ENCODE data around the gene ELMO2. TPM values are rescaled to one million over a fixed set of nuclear protein-coding genes. Genes with fewer than 3 reads are reported as not detected.

ELMO2 gene
- total RNA-seq, 1 donor from 2014 or later: 50.2 TPM

DNA sequence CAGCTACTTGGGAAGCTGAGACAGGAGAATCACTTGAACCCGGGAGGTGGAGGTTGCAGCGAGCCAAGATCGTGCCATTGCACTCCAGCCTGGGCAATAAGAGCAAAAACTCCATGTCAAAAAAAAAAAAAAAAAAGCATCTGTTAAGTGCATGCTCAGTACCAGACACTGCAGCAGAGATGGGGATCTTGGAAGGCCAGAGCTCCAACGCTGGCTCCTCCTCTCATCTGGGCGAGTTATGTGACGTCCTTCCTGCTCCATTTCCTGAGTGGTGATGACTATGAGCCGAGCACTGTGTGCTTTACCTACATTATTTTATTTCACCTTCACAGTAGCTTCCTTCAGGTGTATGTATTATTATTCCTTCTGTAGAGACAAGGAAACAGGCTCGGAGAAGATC is 59.6 kb downstream of the ELMO2 start:
- Histone ChIP-seq H3K4me3 (ENCODE audit: low read depth, low read length) (no peak overlapping the region), H3K36me3 (ENCODE audit: control insufficient read depth, insufficient read depth, low read length) (no peaks in the 10 kb centered on the region), H3K27me3 (ENCODE audit: control insufficient read depth, insufficient read depth, low read length) (peaks cover 29% of the 10 kb centered on the region)
- TF ChIP-seq, protein P1, sequence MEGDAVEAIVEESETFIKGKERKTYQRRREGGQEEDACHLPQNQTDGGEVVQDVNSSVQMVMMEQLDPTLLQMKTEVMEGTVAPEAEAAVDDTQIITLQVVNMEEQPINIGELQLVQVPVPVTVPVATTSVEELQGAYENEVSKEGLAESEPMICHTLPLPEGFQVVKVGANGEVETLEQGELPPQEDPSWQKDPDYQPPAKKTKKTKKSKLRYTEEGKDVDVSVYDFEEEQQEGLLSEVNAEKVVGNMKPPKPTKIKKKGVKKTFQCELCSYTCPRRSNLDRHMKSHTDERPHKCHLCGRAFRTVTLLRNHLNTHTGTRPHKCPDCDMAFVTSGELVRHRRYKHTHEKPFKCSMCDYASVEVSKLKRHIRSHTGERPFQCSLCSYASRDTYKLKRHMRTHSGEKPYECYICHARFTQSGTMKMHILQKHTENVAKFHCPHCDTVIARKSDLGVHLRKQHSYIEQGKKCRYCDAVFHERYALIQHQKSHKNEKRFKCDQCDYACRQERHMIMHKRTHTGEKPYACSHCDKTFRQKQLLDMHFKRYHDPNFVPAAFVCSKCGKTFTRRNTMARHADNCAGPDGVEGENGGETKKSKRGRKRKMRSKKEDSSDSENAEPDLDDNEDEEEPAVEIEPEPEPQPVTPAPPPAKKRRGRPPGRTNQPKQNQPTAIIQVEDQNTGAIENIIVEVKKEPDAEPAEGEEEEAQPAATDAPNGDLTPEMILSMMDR (IDR thresholded peaks at IDR 0.05; ENCODE audit: insufficient read depth, low read length, poor library complexity, severe bottlenecking): no peak
- DNase-seq (ENCODE audit: low read depth): no peak

DNA sequence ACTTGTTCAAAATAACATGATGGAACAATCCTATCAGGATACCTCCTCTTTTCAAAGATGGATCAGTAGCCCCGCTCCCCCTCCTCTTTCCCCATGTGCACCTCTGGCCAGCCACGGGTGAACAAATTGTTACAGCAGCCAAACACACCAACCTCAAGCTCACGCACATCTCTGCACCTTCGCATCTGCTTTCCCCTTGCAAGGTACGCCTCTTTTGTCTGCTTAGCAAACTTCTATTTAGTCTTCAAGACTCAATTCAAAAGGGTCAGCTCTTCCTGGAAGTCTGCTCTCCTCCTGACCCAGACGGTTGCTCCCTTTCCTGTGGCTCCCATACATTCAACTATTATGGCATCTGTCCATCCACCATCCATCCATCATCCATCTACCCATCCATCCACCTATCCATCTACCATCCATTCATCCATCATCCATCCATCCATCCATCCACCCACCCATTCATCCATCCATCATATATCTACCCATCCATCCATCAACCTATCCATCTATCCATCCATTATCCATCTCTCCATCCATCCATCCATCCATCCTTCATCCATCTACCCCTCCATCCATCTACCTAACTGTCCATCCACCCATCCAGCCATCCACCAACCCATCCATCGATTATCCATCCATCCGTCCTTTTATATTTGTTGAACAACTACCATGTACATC is 61.8 kb downstream of the ELMO2 start:
- Histone ChIP-seq H3K27me3 (ENCODE audit: control insufficient read depth, insufficient read depth, low read length) (peaks cover 40% of the 10 kb centered on the region), H3K36me3 (ENCODE audit: control insufficient read depth, insufficient read depth, low read length) (no peaks in the 10 kb centered on the region), H3K4me3 (ENCODE audit: low read depth, low read length) (no peak overlapping the region)
- TF ChIP-seq, protein P1 (IDR thresholded peaks at IDR 0.05; ENCODE audit: insufficient read depth, low read length, poor library complexity, severe bottlenecking): no peak
- no peak for DNase-seq (ENCODE audit: low read depth)

DNA sequence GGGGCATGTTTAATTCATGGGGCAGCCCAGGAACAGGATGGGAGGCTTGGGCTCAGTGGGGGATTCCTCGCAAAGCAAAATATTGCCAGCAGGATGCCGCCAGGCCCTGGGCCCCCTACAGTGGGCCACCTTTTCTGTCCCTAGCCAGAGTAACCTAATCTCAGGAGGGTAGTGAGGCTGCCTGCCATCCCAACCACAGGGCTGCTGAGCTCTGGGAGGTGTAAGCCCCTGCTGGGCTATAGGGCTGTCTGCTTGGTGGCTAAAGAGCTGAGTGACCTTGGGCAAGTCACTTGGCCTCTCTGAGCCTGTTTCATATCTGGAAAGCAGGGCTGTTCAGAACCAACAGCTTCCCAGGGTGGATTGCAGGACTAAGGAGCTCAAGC is 62.4 kb downstream of the ELMO2 start:
- TF ChIP-seq, protein P1 (IDR thresholded peaks at IDR 0.05; ENCODE audit: insufficient read depth, low read length, poor library complexity, severe bottlenecking): no peak
- DNase-seq (ENCODE audit: low read depth): no peak
- no peak overlapping the region for H3K4me3 ChIP-seq (ENCODE audit: low read depth, low read length)
- H3K27me3 ChIP-seq (ENCODE audit: control insufficient read depth, insufficient read depth, low read length): peaks cover 47% of the 10 kb centered on the region
- H3K36me3 ChIP-seq (ENCODE audit: control insufficient read depth, insufficient read depth, low read length): no peaks in the 10 kb centered on the region

DNA sequence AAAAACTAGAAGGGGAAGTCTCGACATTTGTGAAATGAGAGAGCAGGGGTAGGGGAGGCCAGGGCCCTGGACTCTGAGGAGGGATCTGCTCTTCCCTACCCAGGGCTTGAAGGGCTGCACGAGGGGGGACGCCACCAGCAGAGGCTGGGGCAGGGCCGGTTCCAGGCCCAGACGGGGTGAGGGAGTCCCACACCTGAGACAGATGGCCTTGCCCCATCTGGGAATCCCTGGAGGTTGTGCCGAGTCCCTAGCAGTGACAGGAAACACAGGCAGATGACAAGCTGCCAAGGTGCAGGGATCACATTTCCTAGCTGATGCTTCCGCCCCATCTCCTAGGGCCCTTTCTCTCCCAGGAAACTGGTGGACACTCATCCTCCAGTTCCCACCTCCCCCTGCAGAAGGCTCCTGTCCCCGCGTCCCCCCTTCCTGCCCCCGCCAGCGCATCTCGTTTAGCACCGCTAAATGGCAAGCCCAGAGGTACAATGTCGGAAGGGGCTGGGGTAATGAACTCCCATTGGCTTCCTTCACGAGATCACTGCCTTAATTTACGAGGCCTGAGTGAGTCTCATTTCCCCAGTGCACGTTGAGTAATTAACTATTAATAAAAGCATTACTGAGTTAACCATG is 63.0 kb downstream of the ELMO2 start:
- TF ChIP-seq, protein P1 (IDR thresholded peaks at IDR 0.05; ENCODE audit: insufficient read depth, low read length, poor library complexity, severe bottlenecking): no peak
- peaks cover 49% of the 10 kb centered on the region for H3K27me3 ChIP-seq (ENCODE audit: control insufficient read depth, insufficient read depth, low read length)
- no peak overlapping the region for H3K4me3 ChIP-seq (ENCODE audit: low read depth, low read length)
- H3K36me3 ChIP-seq (ENCODE audit: control insufficient read depth, insufficient read depth, low read length): no peaks in the 10 kb centered on the region
- no peak for DNase-seq (ENCODE audit: low read depth)

DNA sequence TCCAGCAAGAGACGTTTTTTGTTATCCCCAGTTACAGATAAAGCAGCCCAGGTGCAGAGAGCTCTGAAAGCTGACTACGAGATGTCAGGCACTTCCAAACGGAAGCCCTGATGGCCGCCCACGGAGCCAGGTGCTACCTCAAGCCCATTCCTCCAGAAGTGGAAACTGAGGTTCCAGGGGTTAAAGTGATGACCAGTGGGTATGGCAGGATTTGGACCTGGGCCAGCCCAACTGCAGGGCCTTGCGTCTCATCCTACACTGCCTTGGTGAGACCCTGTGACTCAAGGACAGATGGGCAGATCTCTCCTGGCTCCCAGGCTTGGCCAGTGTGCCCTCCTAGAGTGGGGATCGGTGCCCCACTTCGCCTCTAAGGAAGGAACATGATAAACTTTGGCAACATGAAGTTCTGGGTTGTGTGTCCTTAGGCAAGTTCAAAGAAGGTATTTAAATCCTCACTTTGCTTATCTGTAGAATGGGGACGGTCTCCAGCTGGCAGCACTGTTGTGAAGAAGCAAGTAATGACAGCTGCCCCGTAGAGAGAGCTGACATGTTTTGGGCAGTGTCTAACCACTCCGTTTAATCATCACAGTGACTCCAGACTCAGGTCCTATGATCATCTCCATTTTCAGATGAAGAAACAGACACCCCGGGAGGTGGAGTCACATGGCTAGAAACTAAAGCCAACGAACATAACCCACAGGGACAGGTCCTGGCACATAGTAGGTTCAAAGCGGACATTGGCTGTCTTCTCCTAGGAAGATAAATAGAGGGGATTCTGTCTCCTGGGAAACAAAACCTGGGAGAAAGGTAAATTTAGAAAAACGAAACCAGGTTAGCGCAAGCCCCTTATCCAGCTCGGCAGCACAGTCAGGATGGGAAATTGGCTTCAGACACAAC is 63.7 kb downstream of the ELMO2 start:
- DNase-seq (ENCODE audit: low read depth): no peak
- TF ChIP-seq, protein P1 (IDR thresholded peaks at IDR 0.05; ENCODE audit: insufficient read depth, low read length, poor library complexity, severe bottlenecking): no peak
- Histone ChIP-seq H3K4me3 (ENCODE audit: low read depth, low read length) (no peak overlapping the region), H3K27me3 (ENCODE audit: control insufficient read depth, insufficient read depth, low read length) (peaks cover 51% of the 10 kb centered on the region), H3K36me3 (ENCODE audit: control insufficient read depth, insufficient read depth, low read length) (no peaks in the 10 kb centered on the region)

Data from kidney epithelial cell (primary cell).